ENCODE results near the gene BMERB1. TPM values are rescaled to one million over a fixed set of nuclear protein-coding genes. Genes with fewer than 3 reads are reported as not detected.

BMERB1 gene
- total RNA-seq, 1 donor from 2014 or later, result 35.9 TPM

DNA sequence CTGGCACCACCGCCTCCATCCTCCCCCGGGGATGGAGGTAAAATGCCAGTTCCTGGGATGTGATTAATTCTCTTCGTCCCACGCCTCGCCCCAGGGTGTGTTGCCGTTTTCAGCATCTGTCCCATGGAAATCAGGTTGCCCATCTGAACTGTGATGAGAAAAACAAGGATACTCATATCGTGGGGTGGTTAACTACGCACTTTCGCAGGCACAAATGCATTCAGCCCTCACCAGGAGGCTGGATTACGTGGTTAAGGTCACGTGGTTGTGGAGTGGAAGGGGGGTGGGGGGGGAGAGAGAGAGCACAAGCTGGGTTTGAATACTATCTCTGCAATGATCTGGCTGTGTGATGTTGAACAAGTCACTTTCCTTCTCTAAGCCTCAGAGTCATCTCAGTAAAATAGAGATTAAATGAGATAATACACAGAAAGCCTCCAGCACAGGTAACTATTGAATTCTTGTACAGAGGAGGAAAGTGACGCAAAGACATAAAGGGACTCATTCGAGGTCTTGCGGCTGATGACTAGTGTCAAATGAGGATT lies 74.7 kb downstream of the BMERB1 start:
- H3K4me3 Mint-ChIP-seq (ENCODE audit: unreplicated experiment), result no peak overlapping the region
- no peak for DNase-seq (ENCODE audit: low spot score)
- no peaks in the 10 kb centered on the region for H3K9me3 Mint-ChIP-seq (ENCODE audit: low read depth)
- no peak overlapping the region for H3K27ac Mint-ChIP-seq (ENCODE audit: unreplicated experiment)
- no peaks in the 10 kb centered on the region for H3K36me3 Mint-ChIP-seq (ENCODE audit: low read depth)
- H3K27me3 Mint-ChIP-seq (ENCODE audit: low read depth), result no peaks in the 10 kb centered on the region
- H3K4me1 Mint-ChIP-seq (ENCODE audit: low read depth), result peaks cover 29% of the 10 kb centered on the region
- TF ChIP-seq, protein P1, sequence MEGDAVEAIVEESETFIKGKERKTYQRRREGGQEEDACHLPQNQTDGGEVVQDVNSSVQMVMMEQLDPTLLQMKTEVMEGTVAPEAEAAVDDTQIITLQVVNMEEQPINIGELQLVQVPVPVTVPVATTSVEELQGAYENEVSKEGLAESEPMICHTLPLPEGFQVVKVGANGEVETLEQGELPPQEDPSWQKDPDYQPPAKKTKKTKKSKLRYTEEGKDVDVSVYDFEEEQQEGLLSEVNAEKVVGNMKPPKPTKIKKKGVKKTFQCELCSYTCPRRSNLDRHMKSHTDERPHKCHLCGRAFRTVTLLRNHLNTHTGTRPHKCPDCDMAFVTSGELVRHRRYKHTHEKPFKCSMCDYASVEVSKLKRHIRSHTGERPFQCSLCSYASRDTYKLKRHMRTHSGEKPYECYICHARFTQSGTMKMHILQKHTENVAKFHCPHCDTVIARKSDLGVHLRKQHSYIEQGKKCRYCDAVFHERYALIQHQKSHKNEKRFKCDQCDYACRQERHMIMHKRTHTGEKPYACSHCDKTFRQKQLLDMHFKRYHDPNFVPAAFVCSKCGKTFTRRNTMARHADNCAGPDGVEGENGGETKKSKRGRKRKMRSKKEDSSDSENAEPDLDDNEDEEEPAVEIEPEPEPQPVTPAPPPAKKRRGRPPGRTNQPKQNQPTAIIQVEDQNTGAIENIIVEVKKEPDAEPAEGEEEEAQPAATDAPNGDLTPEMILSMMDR (IDR thresholded peaks at IDR 0.05), result no peak

DNA sequence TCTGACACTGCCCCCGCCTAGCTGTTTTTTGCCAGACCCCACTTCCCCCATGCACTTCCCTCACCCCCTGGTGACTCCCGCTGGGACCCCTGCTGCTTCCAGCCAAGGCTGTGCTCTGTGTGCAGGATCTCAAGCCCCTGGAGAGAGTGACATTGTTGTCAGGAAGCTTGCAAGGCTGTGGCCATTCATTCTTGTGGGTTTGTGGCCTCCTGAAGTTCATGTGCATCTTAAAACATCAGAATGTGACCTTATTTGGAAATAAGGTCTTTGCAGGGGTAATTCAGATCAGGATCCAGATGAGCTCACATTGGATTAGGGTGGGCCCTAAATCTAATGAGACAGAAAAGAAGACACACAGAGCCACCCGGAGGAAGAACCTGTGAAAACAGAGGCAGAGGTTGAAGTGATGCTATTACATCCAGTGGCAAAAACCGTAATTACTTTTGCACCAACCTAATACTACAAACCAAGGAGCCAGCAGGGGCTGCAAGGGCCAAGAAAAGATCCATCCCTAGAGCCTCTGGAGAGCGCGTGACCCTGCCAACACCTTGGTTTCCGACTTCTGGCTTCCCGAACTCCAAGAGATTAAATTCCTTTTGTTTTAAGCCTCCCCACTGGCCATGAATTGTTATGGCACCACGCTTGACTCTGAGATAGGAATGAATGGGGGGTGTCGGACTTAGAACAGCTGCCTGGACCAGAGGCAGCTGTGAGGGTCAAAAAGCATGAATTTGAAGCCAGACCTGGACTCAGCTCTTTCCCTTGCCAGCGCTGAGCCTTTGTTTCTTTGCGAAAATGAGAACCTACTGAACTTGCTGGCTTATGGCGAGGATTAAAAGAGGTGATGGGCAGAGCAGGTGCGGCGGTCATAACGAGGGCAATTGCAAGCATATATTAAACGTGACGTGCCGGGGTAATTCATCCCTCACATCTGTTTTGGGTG lies 75.5 kb downstream of the BMERB1 start:
- no peaks in the 10 kb centered on the region for H3K9me3 Mint-ChIP-seq (ENCODE audit: low read depth)
- H3K27ac Mint-ChIP-seq (ENCODE audit: unreplicated experiment), result no peak overlapping the region
- no peak overlapping the region for H3K4me3 Mint-ChIP-seq (ENCODE audit: unreplicated experiment)
- no peaks in the 10 kb centered on the region for H3K36me3 Mint-ChIP-seq (ENCODE audit: low read depth)
- H3K4me1 Mint-ChIP-seq (ENCODE audit: low read depth), result peaks cover 29% of the 10 kb centered on the region
- TF ChIP-seq, protein P1 (IDR thresholded peaks at IDR 0.05), result peak; percentile 63
- DNase-seq (ENCODE audit: low spot score), result no peak
- H3K27me3 Mint-ChIP-seq (ENCODE audit: low read depth), result no peaks in the 10 kb centered on the region

DNA sequence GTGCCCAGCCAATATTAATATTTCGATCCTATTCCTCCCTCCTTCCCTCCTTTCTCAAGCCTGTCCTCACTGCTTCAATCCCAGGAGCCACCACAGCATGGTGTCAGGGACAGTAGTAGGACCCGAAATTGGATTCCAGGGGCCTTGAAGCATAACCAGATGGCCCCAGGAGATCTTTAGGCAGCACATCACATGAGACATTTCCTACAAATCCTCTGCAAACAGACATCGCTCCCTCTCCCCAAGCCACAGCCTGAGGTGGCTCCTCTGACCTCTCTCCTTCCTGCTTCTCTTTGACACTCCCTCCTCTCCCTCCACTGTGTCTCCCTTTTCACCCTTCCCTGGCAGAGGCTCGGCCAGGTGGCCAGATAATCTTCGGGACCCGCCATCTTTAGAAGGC lies 76.6 kb downstream of the BMERB1 start:
- H3K27me3 Mint-ChIP-seq (ENCODE audit: low read depth), result no peaks in the 10 kb centered on the region
- DNase-seq (ENCODE audit: low spot score), result no peak
- H3K4me1 Mint-ChIP-seq (ENCODE audit: low read depth), result peaks cover 29% of the 10 kb centered on the region
- peak overlapping the region; percentile 65 for H3K27ac Mint-ChIP-seq (ENCODE audit: unreplicated experiment)
- peaks cover 1% of the 10 kb centered on the region for H3K36me3 Mint-ChIP-seq (ENCODE audit: low read depth)
- H3K4me3 Mint-ChIP-seq (ENCODE audit: unreplicated experiment), result no peak overlapping the region
- H3K9me3 Mint-ChIP-seq (ENCODE audit: low read depth), result no peaks in the 10 kb centered on the region
- TF ChIP-seq, protein P1 (IDR thresholded peaks at IDR 0.05), result no peak

DNA sequence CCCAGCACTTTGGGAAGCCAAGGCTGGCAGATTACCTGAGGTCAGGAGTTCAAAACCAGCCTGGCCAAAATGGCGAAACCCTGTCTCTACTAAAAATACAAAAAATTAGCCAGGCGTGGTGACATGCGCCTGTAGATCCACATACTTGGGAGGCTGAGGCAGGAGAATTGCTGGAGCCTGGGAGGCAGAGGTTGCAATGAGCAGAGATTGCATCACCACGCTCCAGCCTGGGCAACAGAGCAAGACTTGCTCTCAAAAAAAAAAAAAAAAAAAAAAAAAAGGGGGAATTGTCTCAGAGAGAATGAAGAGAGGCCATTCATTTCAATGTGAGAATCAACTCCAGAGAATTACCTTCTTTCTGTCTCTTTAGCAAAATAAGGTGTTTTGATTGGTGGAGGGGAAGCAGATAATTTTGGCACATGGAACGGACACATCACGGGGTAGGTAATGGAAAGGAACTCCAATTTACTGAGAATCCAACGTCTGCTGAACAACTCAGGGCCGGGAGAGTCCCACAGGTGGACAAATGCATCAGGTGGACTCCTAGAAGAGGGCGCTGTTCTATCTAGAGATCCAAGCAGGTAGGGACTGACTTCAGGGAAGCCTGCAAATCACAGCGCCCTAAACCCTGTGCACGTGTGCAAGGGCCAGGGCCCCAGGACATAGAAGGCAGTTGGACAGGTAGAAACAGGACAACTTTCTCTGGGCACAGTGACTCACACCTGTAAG lies 77.5 kb downstream of the BMERB1 start:
- no peak overlapping the region for H3K4me3 Mint-ChIP-seq (ENCODE audit: unreplicated experiment)
- no peak for DNase-seq (ENCODE audit: low spot score)
- H3K27me3 Mint-ChIP-seq (ENCODE audit: low read depth), result no peaks in the 10 kb centered on the region
- H3K27ac Mint-ChIP-seq (ENCODE audit: unreplicated experiment), result no peak overlapping the region
- H3K4me1 Mint-ChIP-seq (ENCODE audit: low read depth), result peaks cover 26% of the 10 kb centered on the region
- peaks cover 2% of the 10 kb centered on the region for H3K36me3 Mint-ChIP-seq (ENCODE audit: low read depth)
- no peaks in the 10 kb centered on the region for H3K9me3 Mint-ChIP-seq (ENCODE audit: low read depth)
- TF ChIP-seq, protein P1 (IDR thresholded peaks at IDR 0.05), result no peak

DNA sequence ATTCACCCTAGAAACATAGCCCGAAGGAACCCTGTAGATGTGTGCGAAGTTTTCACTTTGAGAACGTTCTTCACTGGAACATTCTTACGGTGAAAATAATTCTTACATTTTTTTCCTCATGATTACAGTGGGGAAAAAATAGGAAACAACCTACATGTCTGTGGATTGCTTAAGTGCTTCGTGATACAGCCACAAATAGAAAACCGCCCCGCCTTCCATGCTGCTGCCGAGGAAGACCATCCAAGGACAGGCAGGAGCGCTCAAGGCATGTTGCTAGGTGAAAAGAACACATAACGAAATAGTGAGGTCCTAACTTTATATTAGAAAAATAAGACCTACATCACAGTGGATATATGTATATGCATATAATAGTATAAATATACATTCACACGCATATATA lies 78.8 kb downstream of the BMERB1 start:
- peaks cover 2% of the 10 kb centered on the region for H3K36me3 Mint-ChIP-seq (ENCODE audit: low read depth)
- DNase-seq (ENCODE audit: low spot score), result no peak
- H3K4me1 Mint-ChIP-seq (ENCODE audit: low read depth), result peaks cover 18% of the 10 kb centered on the region
- no peaks in the 10 kb centered on the region for H3K9me3 Mint-ChIP-seq (ENCODE audit: low read depth)
- no peak overlapping the region for H3K4me3 Mint-ChIP-seq (ENCODE audit: unreplicated experiment)
- H3K27ac Mint-ChIP-seq (ENCODE audit: unreplicated experiment), result no peak overlapping the region
- TF ChIP-seq, protein P1 (IDR thresholded peaks at IDR 0.05), result no peak
- H3K27me3 Mint-ChIP-seq (ENCODE audit: low read depth), result no peaks in the 10 kb centered on the region
